ACHN (cell line): ENCODE measurements around the gene MBTPS2.

Source experiments
- DNase-seq: peaks from one replicate; pipeline ENCODE4 v3.0.0-alpha.2; 2015
- in situ Hi-C: cut with HindIII; loops from 2 replicates; pipeline ENCODE4 v1.10.0; 2017; ENCODE audit warnings: low sequenced_read_pairs, low pct_ligation_motif_present, low pct_unique_long_range_greater_than_20kb

The MBTPS2 gene

DNA sequence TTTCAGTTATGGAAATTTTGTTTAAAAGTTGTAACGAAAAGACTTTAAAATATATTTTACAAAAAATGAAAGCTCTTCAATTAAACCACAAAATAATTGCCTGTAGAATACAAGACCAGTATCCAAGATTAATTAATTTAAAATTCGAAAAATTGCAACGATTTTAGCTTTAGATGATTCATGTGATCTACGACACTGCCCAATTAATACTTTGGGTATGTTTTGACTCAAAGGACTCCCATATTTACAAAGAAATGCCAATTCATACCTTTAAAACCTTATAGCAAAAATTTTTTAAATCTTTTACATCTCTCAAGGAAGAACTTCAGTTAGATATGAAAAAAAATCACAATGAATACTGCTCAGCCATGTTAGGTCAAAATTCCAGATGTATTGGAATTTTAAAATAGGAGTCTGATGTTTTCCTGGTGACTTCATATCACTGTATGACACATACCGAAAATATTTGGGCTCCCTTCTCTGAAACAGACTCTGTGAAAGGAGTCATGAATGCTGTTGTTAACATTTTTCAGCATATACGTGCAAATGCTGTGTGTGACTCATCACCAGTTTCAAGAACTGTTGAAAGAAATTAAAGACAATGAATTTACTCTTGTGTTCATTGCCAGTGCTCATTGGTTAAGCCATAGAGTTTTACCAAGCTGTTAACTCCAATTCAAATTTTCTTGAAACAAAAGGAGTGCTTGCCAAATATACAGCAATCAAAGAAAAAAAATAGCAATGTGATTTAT, 87.3 kb downstream of the MBTPS2 start:
- in situ Hi-C loops = no loop called here
- peak; percentile 85 for DNase-seq

DNA sequence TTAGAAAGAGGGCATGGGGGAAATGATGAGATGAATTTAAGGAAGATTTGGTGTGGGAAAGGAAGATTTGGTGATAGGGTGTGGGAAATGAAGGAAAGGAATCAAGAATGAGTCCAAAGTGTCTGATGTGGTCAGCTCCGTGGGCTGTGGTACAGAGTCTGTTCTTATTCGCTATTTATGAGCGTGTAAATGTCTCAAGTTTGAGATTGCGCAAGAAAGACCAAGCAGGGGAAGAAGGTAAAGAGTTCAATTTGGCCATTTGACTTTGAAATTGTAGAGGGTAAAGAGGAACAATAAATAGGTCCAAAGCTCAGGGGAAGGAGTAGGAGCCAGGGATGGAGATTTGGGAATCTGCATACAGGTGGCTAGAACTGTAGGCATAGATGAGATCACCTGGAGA, 89.8 kb downstream of the MBTPS2 start:
- DNase-seq = no peak
- in situ Hi-C loops = no loop called here

DNA sequence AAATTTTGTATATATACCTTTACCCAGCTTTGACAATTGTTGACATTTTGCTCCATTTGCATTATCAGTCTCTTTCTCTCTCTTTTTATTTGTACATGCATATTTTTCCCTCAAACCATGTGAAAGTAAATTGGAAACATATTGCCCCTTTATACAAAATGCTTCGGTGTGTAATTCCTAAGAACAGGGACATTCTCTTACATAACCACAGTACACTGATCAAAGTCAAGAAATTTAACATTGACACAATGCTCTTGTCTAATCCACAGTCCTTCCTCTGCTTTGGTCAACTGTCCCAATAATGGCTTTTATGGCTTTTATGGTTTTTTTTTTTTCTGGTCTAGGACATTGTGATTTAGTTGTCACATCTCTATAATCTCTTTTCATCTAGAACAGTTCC, 91.6 kb downstream of the MBTPS2 start:
- no peak for DNase-seq
- in situ Hi-C loops = no loop called here

DNA sequence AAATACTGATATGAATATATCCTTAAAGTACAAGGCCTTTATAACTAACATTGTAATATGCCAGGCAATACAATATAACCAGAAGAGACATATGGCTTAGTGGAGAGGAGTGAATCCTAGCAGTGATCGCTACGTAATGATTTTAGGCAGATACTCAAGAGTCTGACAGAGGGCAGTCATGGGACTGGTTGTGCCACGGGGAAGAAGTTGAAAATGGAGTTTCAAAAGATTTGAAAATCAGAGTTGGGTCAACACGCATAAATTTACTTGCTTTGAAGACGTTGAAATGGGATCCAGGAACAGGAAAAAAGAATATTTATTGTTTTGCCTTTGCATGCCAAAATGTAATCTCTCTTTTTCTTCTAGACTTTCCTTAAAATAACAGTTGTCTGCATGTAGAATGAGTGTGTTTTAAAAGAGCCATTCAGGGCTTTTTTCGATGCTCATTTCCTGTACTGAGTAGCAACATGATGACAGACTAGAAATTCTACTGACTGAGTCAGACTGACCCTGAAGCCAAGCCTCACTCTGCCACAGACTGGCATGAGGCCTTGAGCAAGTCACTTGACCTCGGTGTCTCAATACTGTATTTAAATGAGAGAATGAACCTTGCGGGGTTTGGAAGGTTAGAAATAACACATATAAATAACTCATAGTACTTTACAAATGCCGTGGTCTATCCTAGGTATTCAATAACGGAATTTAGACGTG, 93.0 kb downstream of the MBTPS2 start:
- in situ Hi-C loops = no loop called here
- DNase-seq = peak; percentile 55

DNA sequence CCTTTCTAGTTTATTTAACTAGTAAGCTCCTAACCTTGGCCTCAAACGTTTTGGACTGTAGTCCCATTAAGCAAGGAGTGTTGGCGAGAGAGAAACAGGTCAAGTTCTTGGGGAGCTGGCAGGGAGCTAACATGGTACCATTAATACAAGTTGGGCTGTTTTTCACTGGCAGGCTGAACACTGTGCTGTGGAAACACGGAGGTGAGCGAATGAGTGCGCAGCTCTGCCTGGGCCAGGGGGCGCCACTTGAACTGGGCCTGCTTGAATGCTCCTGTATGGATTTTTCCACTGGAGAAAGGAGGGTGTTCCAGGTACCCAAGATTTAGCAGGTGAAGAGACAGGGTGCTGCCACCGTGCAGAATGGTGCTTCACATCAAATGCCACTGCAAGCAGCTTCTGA, 93.7 kb downstream of the MBTPS2 start:
- in situ Hi-C loops = no loop called here
- no peak for DNase-seq

DNA sequence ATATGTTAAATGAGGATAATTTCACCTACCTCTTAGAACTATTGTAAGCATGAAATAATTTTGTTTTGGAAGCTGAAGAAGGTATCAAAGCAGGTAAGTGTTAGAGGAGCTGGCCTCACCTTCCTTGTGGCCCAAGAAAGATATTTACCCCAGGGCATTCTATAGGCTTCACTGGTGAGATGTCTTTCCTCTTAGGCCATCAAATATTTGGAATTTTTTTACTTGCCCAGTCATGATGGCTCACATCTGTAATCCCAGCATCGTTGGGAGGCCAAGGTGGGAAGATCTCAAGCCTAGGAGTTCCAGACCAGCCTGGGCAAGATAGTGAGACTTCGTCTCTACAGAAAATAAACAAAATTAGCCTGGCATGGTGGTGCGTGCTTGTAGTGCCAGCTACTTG, 95.0 kb downstream of the MBTPS2 start:
- in situ Hi-C loops = no loop called here
- DNase-seq = no peak
